ENCODE measurements around the gene CD300LD. TPM values are rescaled to one million over a fixed set of nuclear protein-coding genes. Genes with fewer than 3 reads are reported as not detected.
A peak's percentile ranks its signal among the peaks of the same experiment; 100 is the strongest.

CD300LD gene
- polyA plus RNA-seq, 2 of the 4 experiments (the other 2 are of a cell fraction), result not detected

DNA sequence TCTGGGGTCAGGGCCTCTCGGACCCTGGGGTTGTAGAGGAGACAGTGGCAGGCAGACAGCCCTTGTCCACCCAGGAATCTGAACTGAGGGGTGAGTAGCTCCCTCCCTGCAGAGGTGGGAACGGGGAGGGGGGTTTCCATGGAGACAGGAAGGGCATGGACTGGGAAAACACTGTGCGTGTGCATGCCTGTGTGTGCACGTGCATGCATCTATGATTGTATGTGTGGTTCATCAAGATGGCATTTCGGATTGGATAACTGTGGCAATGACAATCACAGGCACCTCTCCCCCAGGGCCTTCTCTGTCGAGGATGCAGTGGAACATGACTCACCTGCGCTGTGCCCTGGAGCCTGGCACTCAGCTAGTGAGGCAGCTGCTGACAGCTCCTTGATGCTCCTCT, 40.0 kb downstream of the CD300LD start:
- ChIA-PET POLR2A (no interaction called here), CTCF (interaction anchor here (1.6 to 5.3 kb wide), 4 partner anchors 14 to 67 kb away, joined by 3 to 27 read pairs (median 14); partner anchors contain the start of gene CD300H)
- DNase-seq (ENCODE audit: low read depth in 1 of 2, low spot score in 1 of 2) (peak in 1 of 2 experiments; percentile 23), FAIRE-seq (no peak), ATAC-seq (peak; percentile 16 to 38; a peak in 4 of 6 replicates)
- TF ChIP-seq CHD2 (IDR thresholded peaks at IDR 0.05; ENCODE audit: low read length, partially characterized antibody), result no peak
- no peak for TF ChIP-seq FOSL2 (IDR thresholded peaks at IDR 0.05)
- TF ChIP-seq FOSL2 (CRISPR knock-in tag; IDR thresholded peaks at IDR 0.05), result no peak
- no peak for TF ChIP-seq HOXA7 (CRISPR knock-in tag; IDR thresholded peaks at IDR 0.05)
- TF ChIP-seq HOXB13 (CRISPR knock-in tag; IDR thresholded peaks at IDR 0.05; ENCODE audit: low read depth), result no peak
- Histone ChIP-seq H3K4me2 (no peak overlapping the region), H3K4me3 (no peak overlapping the region), H3K4me1 (no peaks in the 10 kb centered on the region), H3K9me3 (no peaks in the 10 kb centered on the region), H3K27ac (no peak overlapping the region)
- WGBS (ENCODE audit: missing lambda C conversion rate), result 15% methylated on average over 7 of the region's 7 CpGs

DNA sequence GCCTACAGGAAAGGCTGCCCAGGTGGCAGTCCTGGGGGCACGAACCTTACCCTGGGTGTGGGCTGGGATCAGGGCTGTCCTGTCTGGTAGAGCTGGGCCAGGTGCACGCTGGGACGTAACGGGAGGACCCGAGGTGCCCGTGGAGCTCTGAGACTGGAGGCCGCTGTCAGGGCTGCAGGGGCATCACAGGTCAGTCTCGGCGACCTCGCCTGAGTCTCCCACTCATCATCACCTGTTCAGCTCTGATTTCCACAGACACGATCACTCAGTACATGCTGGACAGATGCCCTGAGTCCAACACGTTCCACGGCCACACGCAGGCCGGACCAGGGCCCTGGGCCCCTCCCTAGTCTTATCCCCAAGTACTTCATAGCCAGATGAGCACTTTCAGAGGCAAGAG, 41.5 kb downstream of the CD300LD start:
- no peak for FAIRE-seq
- no peak overlapping the region for H3K4me2 ChIP-seq
- no peak overlapping the region for H3K4me3 ChIP-seq
- ChIA-PET POLR2A (no interaction called here), CTCF (interaction anchor here (1.1 kb wide), 1 partner anchor 93 kb away, joined by 4 read pairs; no protein-coding TSS in a partner anchor)
- H3K4me1 ChIP-seq, result no peaks in the 10 kb centered on the region
- DNase-seq (ENCODE audit: low read depth in 1 of 2, low spot score in 1 of 2), result no peak
- H3K9me3 ChIP-seq, result no peaks in the 10 kb centered on the region
- TF ChIP-seq PHF8 (IDR thresholded peaks at IDR 0.05; ENCODE audit: borderline replicate concordance, low read depth), result no peak
- WGBS (ENCODE audit: missing lambda C conversion rate), result 64% methylated on average over 15 of the region's 15 CpGs
- ATAC-seq, result no peak
- no peak overlapping the region for H3K27ac ChIP-seq

DNA sequence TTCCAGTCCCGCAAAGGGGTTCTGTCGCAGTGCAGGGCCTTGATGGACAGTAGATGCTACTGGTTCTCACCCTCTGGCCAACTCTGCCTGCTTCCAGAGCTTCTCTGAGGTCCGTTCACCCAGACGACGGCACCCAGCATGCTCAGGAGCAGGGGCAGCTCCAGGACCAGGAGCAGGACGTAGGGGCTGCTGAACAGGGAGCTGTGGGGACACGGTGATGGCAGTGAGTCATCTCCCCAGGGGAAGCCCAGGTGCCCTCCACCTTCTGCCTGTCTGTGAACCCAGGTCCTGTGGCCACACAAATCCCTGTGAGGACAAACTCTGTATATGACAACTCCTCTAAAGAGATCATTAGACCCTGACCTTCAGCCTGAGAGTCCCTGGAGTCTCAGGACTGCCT, 42.7 kb downstream of the CD300LD start:
- Histone ChIP-seq H3K9me3 (no peaks in the 10 kb centered on the region), H3K4me2 (no peak overlapping the region), H3K4me1 (no peaks in the 10 kb centered on the region), H3K4me3 (no peak overlapping the region), H3K27ac (no peak overlapping the region)
- CTCF ChIA-PET, result interaction anchor here (1.2 kb wide), 1 partner anchor 92 kb away, joined by 4 read pairs; no protein-coding TSS in a partner anchor
- TF ChIP-seq ZNF302 (CRISPR knock-in tag; IDR thresholded peaks at IDR 0.05) (no peak), SREBF2 (IDR thresholded peaks at IDR 0.05) (no peak), CBX2 (IDR thresholded peaks at IDR 0.05; ENCODE audit: borderline replicate concordance, low read depth) (no peak), CHD4 (IDR thresholded peaks at IDR 0.05; ENCODE audit: borderline replicate concordance) (no peak), NPAS2 (CRISPR knock-in tag; IDR thresholded peaks at IDR 0.05; ENCODE audit: borderline replicate concordance) (no peak)
- TF ChIP-seq, protein P1, sequence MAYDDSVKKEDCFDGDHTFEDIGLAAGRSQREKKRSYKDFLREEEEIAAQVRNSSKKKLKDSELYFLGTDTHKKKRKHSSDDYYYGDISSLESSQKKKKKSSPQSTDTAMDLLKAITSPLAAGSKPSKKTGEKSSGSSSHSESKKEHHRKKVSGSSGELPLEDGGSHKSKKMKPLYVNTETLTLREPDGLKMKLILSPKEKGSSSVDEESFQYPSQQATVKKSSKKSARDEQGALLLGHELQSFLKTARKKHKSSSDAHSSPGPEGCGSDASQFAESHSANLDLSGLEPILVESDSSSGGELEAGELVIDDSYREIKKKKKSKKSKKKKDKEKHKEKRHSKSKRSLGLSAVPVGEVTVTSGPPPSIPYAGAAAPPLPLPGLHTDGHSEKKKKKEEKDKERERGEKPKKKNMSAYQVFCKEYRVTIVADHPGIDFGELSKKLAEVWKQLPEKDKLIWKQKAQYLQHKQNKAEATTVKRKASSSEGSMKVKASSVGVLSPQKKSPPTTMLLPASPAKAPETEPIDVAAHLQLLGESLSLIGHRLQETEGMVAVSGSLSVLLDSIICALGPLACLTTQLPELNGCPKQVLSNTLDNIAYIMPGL (CRISPR knock-in tag; IDR thresholded peaks at IDR 0.05; ENCODE audit: borderline replicate concordance), result no peak
- FAIRE-seq, result no peak
- POLR2A ChIA-PET, result no interaction called here
- DNase-seq (ENCODE audit: low read depth in 1 of 2, low spot score in 1 of 2), result no peak
- ATAC-seq, result no peak
- WGBS (ENCODE audit: missing lambda C conversion rate), result 52% methylated on average over 7 of the region's 7 CpGs

DNA sequence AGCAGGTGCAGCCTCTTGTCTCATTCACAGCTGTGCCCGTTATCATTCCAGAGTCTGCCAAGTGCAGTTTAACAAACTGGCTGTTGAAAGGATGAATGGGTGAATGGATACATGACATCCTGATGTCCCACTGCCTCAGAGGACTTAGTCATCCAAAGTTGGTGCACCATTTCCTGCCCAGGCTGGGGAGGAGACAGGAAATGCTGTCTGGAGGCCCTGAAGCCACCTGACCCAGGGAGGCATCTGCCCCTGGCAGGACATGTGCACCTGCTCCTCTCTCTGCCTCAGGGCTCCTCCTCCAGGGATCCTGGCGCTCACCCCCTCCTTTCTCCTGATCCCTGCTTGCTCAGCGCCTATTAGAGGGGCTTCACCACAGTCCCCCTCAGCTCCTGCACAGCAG, 44.3 kb downstream of the CD300LD start:
- CTCF ChIA-PET, result interaction anchor here (1.3 to 1.4 kb wide), 2 partner anchors 54 to 168 kb away, joined by 4 to 5 read pairs; no protein-coding TSS in a partner anchor
- no peak overlapping the region for H3K27ac ChIP-seq
- no peaks in the 10 kb centered on the region for H3K9me3 ChIP-seq
- FAIRE-seq, result no peak
- TF ChIP-seq EHMT2 (IDR thresholded peaks at IDR 0.05; ENCODE audit: low read depth) (no peak), ZSCAN20 (CRISPR knock-in tag; IDR thresholded peaks at IDR 0.05) (no peak), FOSB (CRISPR knock-in tag; IDR thresholded peaks at IDR 0.05) (no peak), EHF (CRISPR knock-in tag; IDR thresholded peaks at IDR 0.05) (no peak), MAFK (IDR thresholded peaks at IDR 0.05; ENCODE audit: partially characterized antibody) (no peak), NFE2L2 (conservative IDR thresholded peaks at IDR 0.05; ENCODE audit: low read length) (no peak), RCOR1 (IDR thresholded peaks at IDR 0.05; ENCODE audit: low read depth, low read length) (no peak), JUN (IDR thresholded peaks at IDR 0.05) (no peak), PHF8 (IDR thresholded peaks at IDR 0.05; ENCODE audit: borderline replicate concordance, low read depth) (no peak)
- TF ChIP-seq, protein P2, sequence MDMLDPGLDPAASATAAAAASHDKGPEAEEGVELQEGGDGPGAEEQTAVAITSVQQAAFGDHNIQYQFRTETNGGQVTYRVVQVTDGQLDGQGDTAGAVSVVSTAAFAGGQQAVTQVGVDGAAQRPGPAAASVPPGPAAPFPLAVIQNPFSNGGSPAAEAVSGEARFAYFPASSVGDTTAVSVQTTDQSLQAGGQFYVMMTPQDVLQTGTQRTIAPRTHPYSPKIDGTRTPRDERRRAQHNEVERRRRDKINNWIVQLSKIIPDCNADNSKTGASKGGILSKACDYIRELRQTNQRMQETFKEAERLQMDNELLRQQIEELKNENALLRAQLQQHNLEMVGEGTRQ (IDR thresholded peaks at IDR 0.05), result no peak
- TF ChIP-seq, protein P3, sequence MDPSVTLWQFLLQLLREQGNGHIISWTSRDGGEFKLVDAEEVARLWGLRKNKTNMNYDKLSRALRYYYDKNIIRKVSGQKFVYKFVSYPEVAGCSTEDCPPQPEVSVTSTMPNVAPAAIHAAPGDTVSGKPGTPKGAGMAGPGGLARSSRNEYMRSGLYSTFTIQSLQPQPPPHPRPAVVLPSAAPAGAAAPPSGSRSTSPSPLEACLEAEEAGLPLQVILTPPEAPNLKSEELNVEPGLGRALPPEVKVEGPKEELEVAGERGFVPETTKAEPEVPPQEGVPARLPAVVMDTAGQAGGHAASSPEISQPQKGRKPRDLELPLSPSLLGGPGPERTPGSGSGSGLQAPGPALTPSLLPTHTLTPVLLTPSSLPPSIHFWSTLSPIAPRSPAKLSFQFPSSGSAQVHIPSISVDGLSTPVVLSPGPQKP (IDR thresholded peaks at IDR 0.05; ENCODE audit: low read depth, low read length), result no peak
- peak in 1 of 2 experiments; percentile 20 for DNase-seq (ENCODE audit: low read depth in 1 of 2, low spot score in 1 of 2)
- ATAC-seq, result no peak
- 58% methylated on average over 3 of the region's 3 CpGs for WGBS (ENCODE audit: missing lambda C conversion rate)
- H3K4me3 ChIP-seq, result no peak overlapping the region
- H3K4me2 ChIP-seq, result no peak overlapping the region
- POLR2A ChIA-PET, result no interaction called here
- H3K4me1 ChIP-seq, result no peaks in the 10 kb centered on the region

Measured in A549 (cell line).